Stimulated activated CD8-positive, alpha-beta memory T cell treated with anti-CD3 and anti-CD28 coated beads, Interleukin-7, amount 100 ng/mL, for 4 hours (primary cell): Measurements from ENCODE around the gene CDH26.

Source experiments
- DNase-seq, 2 donors: peaks; one replicate each; pipeline ENCODE4 v3.0.0-alpha.2; 2020; ENCODE audit warnings: low read depth in 2 of 2

The CDH26 gene

DNA sequence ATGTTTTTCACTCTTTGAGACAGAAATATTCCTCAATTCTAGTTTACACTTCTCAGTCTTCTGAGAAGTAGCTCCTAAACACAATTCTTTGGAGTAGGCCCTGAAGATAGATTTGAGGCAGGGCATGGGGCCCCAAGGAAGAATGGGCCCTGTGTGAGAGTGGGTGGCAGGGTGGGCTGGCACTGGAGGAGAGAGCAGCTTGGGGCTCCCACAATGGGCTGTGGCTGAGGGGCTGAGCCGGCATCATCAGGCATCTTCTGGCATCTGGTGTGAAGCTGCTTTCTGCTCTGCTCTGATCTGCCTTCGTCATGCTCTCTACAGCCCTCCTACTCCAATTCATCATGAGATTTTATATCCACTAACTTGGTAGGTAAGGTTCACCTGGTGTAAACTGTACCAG, 88.2 kb downstream of the CDH26 start:
- no peak for DNase-seq

GRCh38 chr20:60046860-60047259, 88.6 kb downstream of the CDH26 start:
- DNase-seq: no peak

- no peak for DNase-seq
These were observed 90.7 kb downstream of the CDH26 start for GRCh38 chr20:60048634-60049521.

GRCh38 chr20:60049601-60050000, 91.4 kb downstream of the CDH26 start:
- no peak for DNase-seq

- no peak for DNase-seq
These were observed 92.1 kb downstream of the CDH26 start for GRCh38 chr20:60050193-60050947.

- DNase-seq: no peak
These were observed 93.7 kb downstream of the CDH26 start for GRCh38 chr20:60051911-60052310.

GRCh38 chr20:60052322-60052721, 94.1 kb downstream of the CDH26 start:
- no peak for DNase-seq

DNA sequence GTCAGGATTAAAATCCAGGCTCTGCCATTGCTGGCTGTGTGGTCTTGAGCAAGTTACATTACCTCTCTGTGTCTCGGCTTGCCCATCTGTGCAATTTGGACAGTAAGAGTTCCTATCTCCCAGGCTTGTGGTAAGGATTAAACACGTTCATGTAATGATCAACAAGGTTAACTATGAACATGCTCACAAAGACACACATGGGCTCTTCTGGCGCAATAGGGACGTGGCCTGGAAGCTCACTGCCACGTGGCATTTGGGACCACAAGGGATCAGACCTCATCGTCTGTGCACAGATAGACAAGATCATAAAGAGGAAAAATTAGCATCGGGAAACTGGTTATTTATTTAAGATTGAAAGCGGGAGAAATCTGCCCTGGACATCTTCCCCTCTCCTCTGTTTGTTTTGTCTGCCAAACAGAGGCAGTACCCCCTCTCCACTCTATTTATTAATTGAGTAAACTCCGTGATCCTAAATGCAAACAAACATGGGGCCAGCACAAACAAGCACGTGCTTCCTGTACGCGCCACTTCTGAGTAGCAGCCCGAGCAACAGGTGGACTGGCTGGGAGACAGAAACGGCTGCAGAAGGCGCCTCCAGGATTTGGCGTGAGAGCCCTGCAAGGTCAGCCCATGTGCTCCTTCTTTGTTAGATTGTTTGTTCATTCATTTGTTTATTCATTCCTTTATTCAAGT, 95.0 kb downstream of the CDH26 start:
- DNase-seq: no peak

DNA sequence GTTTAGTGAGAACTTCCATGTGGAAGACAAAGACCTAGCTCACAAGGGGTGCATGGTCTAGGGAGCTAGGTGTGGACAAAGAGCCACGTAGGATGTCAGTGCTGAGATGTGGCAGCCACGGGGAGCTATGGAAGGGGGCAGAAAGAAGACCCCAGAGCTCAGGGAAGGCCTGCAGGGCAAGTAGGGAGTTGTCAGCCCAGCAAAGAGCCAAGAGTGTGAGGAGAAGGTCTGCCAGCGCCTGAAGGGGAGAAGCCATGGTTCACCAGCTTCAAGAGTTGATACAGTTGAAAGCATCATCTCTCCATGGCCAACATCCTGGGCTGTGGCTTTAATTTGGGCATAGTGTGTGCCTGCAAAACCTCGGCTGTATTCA, 95.6 kb downstream of the CDH26 start:
- no peak for DNase-seq

- DNase-seq: no peak
These were observed 96.8 kb downstream of the CDH26 start for GRCh38 chr20:60054716-60055634.

DNA sequence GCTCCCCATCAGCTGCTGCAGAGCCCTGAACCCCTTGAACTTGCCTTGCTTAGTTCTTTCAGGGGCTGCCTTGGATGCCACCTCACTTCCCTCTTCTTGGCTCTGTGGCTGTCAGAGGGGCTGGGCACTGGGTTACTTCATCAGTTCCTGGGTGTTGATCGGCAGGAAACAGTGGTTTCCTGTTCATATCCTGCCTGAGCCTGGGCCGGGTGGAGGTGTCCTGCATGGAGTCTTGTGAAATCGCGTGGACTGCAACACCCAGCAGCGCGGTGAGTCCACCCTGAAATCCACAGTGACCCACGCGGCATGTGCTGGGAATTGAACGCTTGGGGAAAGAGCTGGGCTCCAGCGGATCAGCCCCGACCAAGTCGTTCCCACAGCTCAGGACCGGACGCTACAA, 97.5 kb downstream of the CDH26 start:
- DNase-seq: peak; percentile 26 to 30

GRCh38 chr20:60056407-60057122, 98.3 kb downstream of the CDH26 start:
- no peak for DNase-seq

DNA sequence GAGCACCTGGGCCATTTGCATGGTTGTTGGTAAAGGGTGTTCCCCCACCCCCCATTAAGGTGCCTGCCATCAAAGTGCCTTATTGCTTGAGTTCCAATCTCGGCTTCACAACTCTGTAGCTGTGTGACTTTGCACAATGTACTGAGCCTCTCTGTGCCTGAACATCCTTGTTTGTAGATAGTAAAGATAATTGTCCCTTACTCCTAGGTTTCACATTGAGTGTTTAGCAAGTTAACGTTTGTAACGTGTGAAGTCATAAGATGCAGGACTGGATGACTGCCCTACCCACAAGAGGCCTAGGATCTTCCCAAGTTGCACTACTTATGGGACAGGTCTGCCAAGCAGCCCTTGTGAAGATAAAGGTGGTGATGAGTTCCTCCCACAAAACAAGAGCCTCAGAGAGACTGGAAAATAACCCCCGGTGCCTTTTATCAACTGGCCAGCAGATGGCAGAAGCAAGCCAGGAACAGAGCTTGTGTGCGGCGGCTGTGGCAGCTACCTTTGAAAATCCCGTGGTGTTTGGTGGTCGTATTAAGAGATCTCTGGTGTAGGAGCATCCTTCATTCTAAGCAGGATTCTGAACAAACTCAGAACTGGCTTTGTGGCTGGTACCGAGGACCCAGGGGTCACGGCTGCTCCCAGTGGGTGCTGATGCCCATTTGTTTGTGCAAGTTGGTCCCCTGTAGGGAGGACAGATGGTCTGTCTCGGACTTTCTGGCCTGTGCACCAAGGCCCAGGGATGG, 99.1 kb downstream of the CDH26 start:
- peak; percentile 34 to 38 for DNase-seq

GRCh38 chr20:60057866-60058807, 99.9 kb downstream of the CDH26 start:
- DNase-seq: peak; percentile 15 to 23

- DNase-seq: no peak
These were observed 100.7 kb downstream of the CDH26 start for GRCh38 chr20:60058879-60059278.

GRCh38 chr20:60060006-60060557, 101.9 kb downstream of the CDH26 start:
- DNase-seq: no peak

DNA sequence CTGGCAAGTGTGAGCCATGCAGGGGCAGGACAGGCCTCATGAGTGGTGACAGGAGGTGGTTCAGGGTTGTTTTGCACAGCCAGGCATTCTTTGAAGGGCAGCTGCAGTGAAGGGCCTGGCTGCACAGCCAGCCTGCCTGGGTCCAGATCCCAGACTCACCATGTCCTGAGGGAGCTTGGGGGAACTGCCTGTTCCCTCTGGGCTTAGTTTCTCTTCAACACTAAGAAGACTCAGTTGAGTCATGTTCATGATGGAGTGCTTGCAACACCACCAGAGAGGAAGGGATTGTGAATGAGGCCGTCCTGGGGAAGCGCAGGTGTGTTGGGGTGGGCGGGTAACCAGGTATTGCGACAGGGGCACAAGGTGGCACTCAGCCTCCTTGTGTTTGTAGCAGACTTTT, 102.4 kb downstream of the CDH26 start:
- DNase-seq: no peak

- DNase-seq: no peak
These were observed 104.3 kb downstream of the CDH26 start for GRCh38 chr20:60062431-60063047.
